OCI-LY7 (cell line): ENCODE results near the gene BPIFB3.

Experiments used
- EZH2phosphoT487 ChIP-seq: fragments of 200-600 bp; sonication (generic); IDR thresholded peaks from 2 replicates; pipeline ENCODE4 v1.6.1; 2018; ENCODE audit warnings: low read depth, borderline replicate concordance, mild to moderate bottlenecking, mixed run types, antibody characterized with exemption, low read length, moderate library complexity, mixed read lengths
- TF ChIP-seq, protein P1 (sequence below): fragments of 200-600 bp; sonication (generic); conservative IDR thresholded peaks from 2 replicates; pipeline ENCODE4 v1.5.1; 2014; ENCODE audit warnings: mild to moderate bottlenecking, antibody characterized with exemption, low read length, moderate library complexity, mixed read lengths

DNA sequence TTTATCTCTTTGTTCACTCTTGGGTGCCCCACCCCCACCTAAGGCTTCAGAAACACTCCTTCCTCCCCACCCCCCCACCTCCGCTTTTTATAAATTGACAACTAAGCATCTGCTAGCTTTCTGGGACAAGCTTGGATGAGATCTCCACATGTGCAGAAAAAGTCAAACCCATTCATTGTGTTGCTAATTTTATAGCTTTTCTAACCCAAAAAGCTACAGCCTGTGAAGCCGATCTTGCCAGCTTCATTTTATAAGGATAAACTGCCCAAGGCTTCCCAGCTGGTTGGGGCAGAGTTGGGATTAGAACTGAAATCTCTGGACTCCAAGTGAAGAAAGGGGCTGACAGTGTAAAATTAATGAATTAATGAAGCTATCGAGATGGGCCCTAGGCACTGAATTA, 49.9 kb downstream of the BPIFB3 start:
- TF ChIP-seq, protein P1, sequence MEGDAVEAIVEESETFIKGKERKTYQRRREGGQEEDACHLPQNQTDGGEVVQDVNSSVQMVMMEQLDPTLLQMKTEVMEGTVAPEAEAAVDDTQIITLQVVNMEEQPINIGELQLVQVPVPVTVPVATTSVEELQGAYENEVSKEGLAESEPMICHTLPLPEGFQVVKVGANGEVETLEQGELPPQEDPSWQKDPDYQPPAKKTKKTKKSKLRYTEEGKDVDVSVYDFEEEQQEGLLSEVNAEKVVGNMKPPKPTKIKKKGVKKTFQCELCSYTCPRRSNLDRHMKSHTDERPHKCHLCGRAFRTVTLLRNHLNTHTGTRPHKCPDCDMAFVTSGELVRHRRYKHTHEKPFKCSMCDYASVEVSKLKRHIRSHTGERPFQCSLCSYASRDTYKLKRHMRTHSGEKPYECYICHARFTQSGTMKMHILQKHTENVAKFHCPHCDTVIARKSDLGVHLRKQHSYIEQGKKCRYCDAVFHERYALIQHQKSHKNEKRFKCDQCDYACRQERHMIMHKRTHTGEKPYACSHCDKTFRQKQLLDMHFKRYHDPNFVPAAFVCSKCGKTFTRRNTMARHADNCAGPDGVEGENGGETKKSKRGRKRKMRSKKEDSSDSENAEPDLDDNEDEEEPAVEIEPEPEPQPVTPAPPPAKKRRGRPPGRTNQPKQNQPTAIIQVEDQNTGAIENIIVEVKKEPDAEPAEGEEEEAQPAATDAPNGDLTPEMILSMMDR: no peak
- no peak for TF ChIP-seq EZH2phosphoT487
